Brain microvascular endothelial cell (primary cell): Measurements from ENCODE around the gene PRPF6.
A peak's percentile ranks its signal among the peaks of the same experiment; 100 is the strongest.

Experiments
- DNase-seq: peaks from one replicate; pipeline ENCODE4 v3.0.0-alpha.2; 2020
- H3K27ac ChIP-seq: fragments of 250-450 bp; sonication (Bioruptor Pico); 2 replicates; pipeline ENCODE4 v1.5.1; 2020; ENCODE audit warnings: mild to moderate bottlenecking, moderate library complexity
- H3K27me3 ChIP-seq: fragments of 250-450 bp; sonication (Bioruptor Pico); replicated peaks from 2 replicates; pipeline ENCODE4 v1.5.1; 2020; ENCODE audit warnings: mild to moderate bottlenecking
- H3K36me3 ChIP-seq: fragments of 250-450 bp; sonication (Bioruptor Pico); replicated peaks from 2 replicates; pipeline ENCODE4 v1.5.1; 2020; ENCODE audit warnings: mild to moderate bottlenecking
- H3K4me3 ChIP-seq: 2 replicates; pipeline ENCODE4 v1.5.1; 2011; ENCODE audit warnings: low read depth, mild to moderate bottlenecking, control low read depth, low read length, moderate library complexity
- CTCF ChIP-seq: IDR thresholded peaks from 2 replicates; pipeline ENCODE4 v1.5.1; 2011; ENCODE audit warnings: low read depth, mild to moderate bottlenecking, moderate library complexity, low read length, control low read depth, inconsistent platforms; ENCODE audit errors: missing control alignments
- in situ Hi-C: cut with HindIII; loops from 2 replicates; pipeline ENCODE4 v1.10.0; 2017; ENCODE audit warnings: low sequenced_read_pairs, low pct_ligation_motif_present

Gene PRPF6

GRCh38 chr20:63978319-63979228, 2.4 kb upstream of the PRPF6 start:
- Histone ChIP-seq H3K4me3 (peak overlapping the region; percentile 47), H3K27me3 (no peaks in the 10 kb centered on the region), H3K27ac (no peak overlapping the region), H3K36me3 (peaks cover 4% of the 10 kb centered on the region)
- DNase-seq = no peak
- no peak for TF ChIP-seq CTCF
- in situ Hi-C loops = no loop called here

- in situ Hi-C loops = no loop called here
- Histone ChIP-seq H3K27ac (no peak overlapping the region), H3K36me3 (peaks cover 9% of the 10 kb centered on the region), H3K4me3 (peak overlapping the region; percentile 47), H3K27me3 (no peaks in the 10 kb centered on the region)
- TF ChIP-seq CTCF = no peak
- DNase-seq = no peak
Observed at GRCh38 chr20:63979229-63979556, 1.7 kb upstream of the PRPF6 start.

GRCh38 chr20:63979557-63980316, 1.2 kb upstream of the PRPF6 start, which contains the start of gene SAMD10:
TSS of gene SAMD10 (minus strand) at chr20:63979642. CDS start at chr20:63979467, 175 bp downstream.
- DNase-seq = no peak
- peaks cover 15% of the 10 kb centered on the region for H3K36me3 ChIP-seq
- H3K4me3 ChIP-seq = peak within 1 kb of the TSS; percentile 47
- H3K27ac ChIP-seq = no peak within 1 kb of the TSS
- in situ Hi-C loops = no loop called here
- no peaks in the 10 kb centered on the region for H3K27me3 ChIP-seq
- no peak for TF ChIP-seq CTCF

GRCh38 chr20:63980317-63980805, 571 bp upstream of the PRPF6 start:
- no peak for DNase-seq
- Histone ChIP-seq H3K36me3 (peaks cover 20% of the 10 kb centered on the region), H3K27me3 (no peaks in the 10 kb centered on the region), H3K27ac (no peak overlapping the region), H3K4me3 (peak overlapping the region; percentile 76)
- in situ Hi-C loops = no loop called here
- no peak for TF ChIP-seq CTCF

- no peak for TF ChIP-seq CTCF
- no peak for DNase-seq
- no peak overlapping the region for H3K4me3 ChIP-seq
- H3K27ac ChIP-seq = no peak overlapping the region
- in situ Hi-C loops = no loop called here
- H3K27me3 ChIP-seq = no peaks in the 10 kb centered on the region
- peaks cover 38% of the 10 kb centered on the region for H3K36me3 ChIP-seq
Observed at GRCh38 chr20:63982937-63983336, 2.0 kb downstream of the PRPF6 start.
